K562 (cell line): Measurements from ENCODE around the gene CSMD2. TPM values are rescaled to one million over a fixed set of nuclear protein-coding genes. Genes with fewer than 3 reads are reported as not detected.

Experiments used
- ATAC-seq: fragments of 200-7000 bp; cut with Tn5 transposase; 3 replicates; pipeline ENCODE4 v1.9.1; 2020; ENCODE audit warnings: moderate library complexity
- BruUV-seq: library from RNA; stranded (reverse); fragments of 400-500 nt; replicated peaks from 2 replicates; lab custom pipeline; 2021; lab: Mats Ljungman, UMichigan
- CTCF ChIA-PET: fragments of 300-600 bp; formaldehyde crosslinking; extraction: SDS; loops from one replicate; lab custom pipeline; 2021; ENCODE audit warnings: low intra/inter-chr PET ratio; lab: Yijun Ruan, JAX
- POLR2A ChIA-PET: fragments of 300-600, 350-650 bp; sonication (Branson Sonifier 250); formaldehyde crosslinking; extraction: SDS; loops from one replicate; lab custom pipeline; 2021; ENCODE audit warnings: antibody characterized with exemption, inconsistent platforms; lab: Yijun Ruan, JAX
- DNase-seq, 4 experiments: peaks; one replicate each; pipeline versions ENCODE4 v3.0.0 to v3.0.0-alpha.2; 2011 to 2018; ENCODE audit warnings: low spot score in 3 of 4, mixed read lengths in 3 of 4; ENCODE audit errors: extremely low read depth in 1 of 4
- FAIRE-seq: peaks from 2 replicates; lab custom pipeline; 2011; peaks lifted over from hg19 to GRCh38; lab: Jason Lieb, UNC
- H2AFZ ChIP-seq: 2 replicates; pipeline ENCODE4 v1.6.0; 2011; ENCODE audit warnings: low read depth, low read length, control low read depth, inconsistent platforms
- H3K27ac ChIP-seq: fragments of 200-600 bp; 3 replicates; pipeline ENCODE4 v1.8.0; 2011; ENCODE audit warnings: low read depth, mild to moderate bottlenecking, control low read depth, inconsistent platforms, low read length, moderate library complexity, mixed read lengths; ENCODE audit errors: extremely low read depth
- H3K27me3 ChIP-seq, 2 experiments: fragments of 300-600 bp in 1 of 2; 2 replicates in 1 of 2; 3 replicates in 1 of 2; pipeline versions ENCODE4 v1.6.0 to v1.8.0; 2011; ENCODE audit warnings: inconsistent platforms in 2 of 2, low read length in 2 of 2, mild to moderate bottlenecking in 1 of 2, mixed read lengths in 1 of 2, moderate library complexity in 1 of 2; ENCODE audit not compliant: control insufficient read depth in 2 of 2, insufficient read depth in 2 of 2
- H3K36me3 ChIP-seq: fragments of 300-600 bp; 3 replicates; pipeline ENCODE4 v1.8.0; 2011; ENCODE audit warnings: mild to moderate bottlenecking, low read length, inconsistent platforms; ENCODE audit not compliant: control insufficient read depth, insufficient read depth
- H3K4me1 ChIP-seq, 2 experiments: fragments of 200-600 bp in 1 of 2; replicated peaks in 1 of 2; 2 replicates in 1 of 2; 3 replicates in 1 of 2; pipeline versions ENCODE4 v1.5.1 to v1.8.0; 2011; ENCODE audit warnings: inconsistent platforms in 2 of 2, low read length in 2 of 2, mild to moderate bottlenecking in 1 of 2, mixed read lengths in 1 of 2, moderate library complexity in 1 of 2; ENCODE audit not compliant: control insufficient read depth in 2 of 2, insufficient read depth in 2 of 2
- H3K4me2 ChIP-seq: 2 replicates; pipeline ENCODE4 v1.6.1; 2011; ENCODE audit warnings: low read length, control low read depth, inconsistent platforms, mixed read lengths; ENCODE audit not compliant: insufficient read depth
- H3K4me3 ChIP-seq: fragments of 200-600 bp; sonication (generic), shearing (Covaris generic); 2 replicates; pipeline ENCODE4 v1.5.1; 2016; ENCODE audit warnings: control low read depth, inconsistent platforms
- H3K79me2 ChIP-seq: fragments of 200-600 bp; 3 replicates; pipeline ENCODE4 v1.8.0; 2011; ENCODE audit warnings: low read length, inconsistent platforms; ENCODE audit not compliant: control insufficient read depth, insufficient read depth
- H3K9ac ChIP-seq, 2 experiments: 2 replicates each; pipeline versions ENCODE4 v1.6.0 to v1.6.1; 2011; ENCODE audit warnings: low read depth in 2 of 2, low read length in 2 of 2, control low read depth in 1 of 2, inconsistent platforms in 1 of 2, mild to moderate bottlenecking in 1 of 2, mixed read lengths in 1 of 2; ENCODE audit not compliant: insufficient read depth in 1 of 2
- H3K9me1 ChIP-seq: one replicate; pipeline ENCODE4 v1.6.0; 2011; ENCODE audit warnings: inconsistent platforms, mild to moderate bottlenecking, low read length, moderate library complexity; ENCODE audit not compliant: control insufficient read depth, insufficient read depth
- H3K9me3 ChIP-seq: replicated peaks from 2 replicates; pipeline ENCODE4 v1.5.1; 2011; ENCODE audit warnings: low read depth, low read length, inconsistent platforms; ENCODE audit not compliant: control insufficient read depth, insufficient read depth
- H4K20me1 ChIP-seq: replicated peaks from 2 replicates; pipeline ENCODE4 v1.6.1; 2011; ENCODE audit warnings: low read length, inconsistent platforms, mixed read lengths; ENCODE audit not compliant: control insufficient read depth, insufficient read depth
- ADNP ChIP-seq: fragments of 200-800 bp; sonication (Bioruptor generic); IDR thresholded peaks from 2 replicates; pipeline ENCODE4 v1.6.1; 2016; ENCODE audit warnings: missing genetic modification characterization, missing compliant biosample characterization
- E2F8 ChIP-seq: fragments of 450-650 bp; IDR thresholded peaks from 2 replicates; pipeline ENCODE4 v1.7.1; 2018; ENCODE audit warnings: mild to moderate bottlenecking, low read depth; ENCODE audit not compliant: partially characterized antibody
- FOXO4 ChIP-seq: fragments of 450-650 bp; formaldehyde crosslinking; IDR thresholded peaks from 2 replicates; pipeline ENCODE4 v1.4.0; 2020; ENCODE audit warnings: mild to moderate bottlenecking, moderate library complexity
- HLTF ChIP-seq: fragments of 450-650 bp; IDR thresholded peaks from 2 replicates; pipeline ENCODE4 v1.6.1; 2016
- MCM5 ChIP-seq: fragments of 450-650 bp; IDR thresholded peaks from 2 replicates; pipeline ENCODE4 v1.6.1; 2016; ENCODE audit warnings: low read depth
- MEF2A ChIP-seq: IDR thresholded peaks from 2 replicates; pipeline ENCODE4 v1.6.1; 2011; ENCODE audit warnings: low read depth, mild to moderate bottlenecking, low read length, moderate library complexity; ENCODE audit not compliant: control insufficient read depth
- MEF2D ChIP-seq: conservative IDR thresholded peaks from 2 replicates; pipeline ENCODE4 v1.6.1; 2016; ENCODE audit warnings: low read depth, missing genetic modification characterization, missing compliant biosample characterization
- MYBL2 ChIP-seq, 2 experiments: fragments of 450-650 bp in 1 of 2; sonication (generic) in 1 of 2; formaldehyde crosslinking in 1 of 2; IDR thresholded peaks; 2 replicates each; pipeline versions ENCODE4 v1.6.1 to v1.8.1; 2017 to 2022; ENCODE audit warnings: borderline replicate concordance in 1 of 2, inconsistent platforms in 1 of 2, low read depth in 1 of 2, mild to moderate bottlenecking in 1 of 2, missing genetic modification reagents in 1 of 2, moderate library complexity in 1 of 2
- PCBP1 ChIP-seq: fragments of 200-400 bp; formaldehyde crosslinking; IDR thresholded peaks from 2 replicates; pipeline ENCODE4 v1.6.1; 2018; ENCODE audit warnings: mild to moderate bottlenecking, low read depth, low read length; ENCODE audit not compliant: poor library complexity, severe bottlenecking
- PCBP2 ChIP-seq: fragments of 200-400 bp; formaldehyde crosslinking; IDR thresholded peaks from 2 replicates; pipeline ENCODE4 v1.6.1; 2018; ENCODE audit warnings: low read length, low read depth, mild to moderate bottlenecking, moderate library complexity; ENCODE audit not compliant: poor library complexity, severe bottlenecking
- POLR2A ChIP-seq: fragments of 450-650 bp; conservative IDR thresholded peaks from 2 replicates; pipeline ENCODE4 v1.6.1; 2016
- SMARCA5 ChIP-seq: fragments of 450-650 bp; IDR thresholded peaks from 2 replicates; pipeline ENCODE4 v1.6.1; 2016
- ZNF197 ChIP-seq: fragments of 200-800 bp; sonication (Bioruptor generic); IDR thresholded peaks from 2 replicates; pipeline ENCODE4 v1.6.1; 2016; ENCODE audit warnings: low read depth, missing genetic modification characterization, missing compliant biosample characterization
- ZNF224 ChIP-seq: sonication (generic); formaldehyde crosslinking; IDR thresholded peaks from 2 replicates; pipeline ENCODE4 v1.8.0; 2022; ENCODE audit warnings: mild to moderate bottlenecking, missing genetic modification reagents
- ZNF354B ChIP-seq: fragments of 250-450 bp; sonication (Bioruptor Pico); IDR thresholded peaks from 2 replicates; pipeline ENCODE4 v1.4.0; 2020
- ZNF507 ChIP-seq: conservative IDR thresholded peaks from 2 replicates; pipeline ENCODE4 v1.6.1; 2017; ENCODE audit warnings: missing genetic modification characterization, missing compliant biosample characterization
- in situ Hi-C: fragments of 300-500 bp; cut with MboI; formaldehyde crosslinking; loops from 4 replicates; pipeline ENCODE4 v1.15.0; 2018; ENCODE audit warnings: inconsistent platforms, mixed read lengths
- intact Hi-C: fragments of 100-400 bp; cut with micrococcal nuclease; formaldehyde crosslinking; loops from 2 replicates; pipeline ENCODE4 v1.14.2; 2022
- polyA plus RNA-seq, 8 experiments: library from polyadenylated mRNA; depleted of rRNA in 4 of 8; stranded (reverse) in 5 of 8; unstranded in 3 of 8; fragments of >200 nt; fragmentation: Nextera tagmentation in 2 of 8; fragmentation: Illumina TruSeq in 1 of 8; extraction: Ambion mirVana in 2 of 8; extraction: Trizol in 1 of 8; gene quantifications; 2 replicates each; pipeline versions ENCODE4 v1.2.1 to v1.2.3, GENCODE V29; 2011 to 2014; ENCODE audit warnings: inconsistent platforms in 1 of 8, missing spikeins in 1 of 8
- total RNA-seq, 7 experiments: library from RNA; depleted of rRNA in 6 of 7; stranded (reverse); fragments of >200 nt in 6 of 7; fragmentation: Illumina TruSeq in 2 of 7; extraction: Trizol in 2 of 7; gene quantifications; 2 replicates each; pipeline versions ENCODE4 v1.2.1 to v1.2.3, GENCODE V29; 2011 to 2021; ENCODE audit warnings: low replicate concordance in 1 of 7
- TF ChIP-seq, protein P1 (sequence below): fragments of 250-450 bp; sonication (Bioruptor Pico); IDR thresholded peaks from 2 replicates; pipeline ENCODE4 v1.6.1; 2021; ENCODE audit warnings: mild to moderate bottlenecking

CSMD2 gene
- total and polyA plus RNA-seq, 9 of the 15 experiments (the other 6 are each of a cell fraction or from before 2014, with no cell fraction given), result not detected

DNA sequence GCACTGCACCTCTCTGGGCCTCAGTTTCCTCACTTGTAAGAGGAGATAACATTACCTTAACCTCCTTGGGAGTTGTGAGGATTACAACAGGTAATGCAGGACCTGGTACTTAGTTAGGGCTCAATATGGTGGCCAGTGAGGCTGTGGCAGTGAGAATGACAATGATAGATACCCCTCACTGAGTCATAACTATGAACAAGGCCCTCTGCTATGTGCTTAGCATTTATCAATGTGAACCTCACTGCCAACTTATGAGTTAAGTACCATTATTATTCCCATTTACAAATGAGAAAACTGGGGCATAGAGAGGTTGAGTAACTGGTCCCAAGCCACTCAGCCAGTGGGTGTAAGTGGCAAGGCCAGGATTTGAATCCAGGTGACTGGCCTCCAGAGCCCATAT lies 236.8 kb downstream of the CSMD2 start:
- no TSS peak for BruUV-seq
- no peak for DNase-seq
- H3K9me3 ChIP-seq, result no peaks in the 10 kb centered on the region
- in situ Hi-C loops (no loop called here), intact Hi-C loops (no loop called here)
- H3K4me2 ChIP-seq, result no peak overlapping the region
- no peaks in the 10 kb centered on the region for H3K36me3 ChIP-seq
- H3K4me3 ChIP-seq, result no peak overlapping the region
- no peak overlapping the region for H3K9ac ChIP-seq
- no peak for ATAC-seq
- no peaks in the 10 kb centered on the region for H3K4me1 ChIP-seq
- CTCF ChIA-PET, result no interaction called here
- peaks cover 0 to 10% of the 10 kb centered on the region in 2 experiments; a peak in 1 of 5 replicates for H3K27me3 ChIP-seq
- H2AFZ ChIP-seq, result no peak overlapping the region
- H3K79me2 ChIP-seq, result no peaks in the 10 kb centered on the region
- POLR2A ChIA-PET, result no interaction called here
- no peak for FAIRE-seq
- no peaks in the 10 kb centered on the region for H4K20me1 ChIP-seq
- no peak for TF ChIP-seq MCM5
- TF ChIP-seq SMARCA5, result no peak
- no peak for TF ChIP-seq HLTF
- no peak for TF ChIP-seq POLR2A
- no peak for TF ChIP-seq ZNF197 (CRISPR knock-in tag)
- TF ChIP-seq MYBL2 (IDR thresholded peaks at IDR 0.05; ENCODE audit: low read depth), result no peak
- TF ChIP-seq MYBL2 (CRISPR knock-in tag; IDR thresholded peaks at IDR 0.05; ENCODE audit: borderline replicate concordance), result no peak
- no peak for TF ChIP-seq E2F8
- no peak for TF ChIP-seq FOXO4 (CRISPR knock-in tag)
- no peak for TF ChIP-seq ADNP (tag)
- TF ChIP-seq MEF2D, result no peak
- TF ChIP-seq PCBP1, result no peak
- no peak for TF ChIP-seq ZNF354B (CRISPR knock-in tag)
- TF ChIP-seq ZNF507 (tag), result no peak
- TF ChIP-seq, protein P1, sequence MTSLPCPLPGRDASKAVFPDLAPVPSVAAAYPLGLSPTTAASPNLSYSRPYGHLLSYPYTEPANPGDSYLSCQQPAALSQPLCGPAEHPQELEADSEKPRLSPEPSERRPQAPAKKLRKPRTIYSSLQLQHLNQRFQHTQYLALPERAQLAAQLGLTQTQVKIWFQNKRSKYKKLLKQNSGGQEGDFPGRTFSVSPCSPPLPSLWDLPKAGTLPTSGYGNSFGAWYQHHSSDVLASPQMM, result no peak
- no peak for TF ChIP-seq PCBP2
- no peak for TF ChIP-seq MEF2A
- no peak for TF ChIP-seq ZNF224
- H3K27ac ChIP-seq, result no peak overlapping the region
- H3K9me1 ChIP-seq, result no peaks in the 10 kb centered on the region
